Frontal cortex (tissue), 4 donors: ENCODE results near the gene MISP. TPM values are rescaled to one million over a fixed set of nuclear protein-coding genes. Genes with fewer than 3 reads are reported as not detected.
A peak's percentile ranks its signal among the peaks of the same experiment; 100 is the strongest.
"Not testable (repeated sequence)": the region's sequence is repeated elsewhere in the genome, so short reads cannot be mapped to it uniquely, and the experiment has no call there.

Source experiments
- DNase-seq, 2 donors: peaks; one replicate each; pipeline ENCODE4 v3.0.0; 2012; ENCODE audit warnings: low spot score in 2 of 2
- FAIRE-seq: peaks from 2 replicates; lab custom pipeline; 2012; peaks lifted over from hg19 to GRCh38; lab: Jason Lieb, UNC
- total RNA-seq: library from RNA; depleted of rRNA; stranded (reverse); fragments of >200 nt; gene quantifications from one replicate; pipeline ENCODE4 v1.2.3, GENCODE V29; 2014
- donor health status: control.
- donor health status: control.
- donor health status: control.

MISP gene
- total RNA-seq, 1 donor from 2014 or later: 0.41 TPM

GRCh38 chr19:722553-723101 is 28.3 kb upstream of the MISP start:
- FAIRE-seq (no peak), DNase-seq (no peak)

DNA sequence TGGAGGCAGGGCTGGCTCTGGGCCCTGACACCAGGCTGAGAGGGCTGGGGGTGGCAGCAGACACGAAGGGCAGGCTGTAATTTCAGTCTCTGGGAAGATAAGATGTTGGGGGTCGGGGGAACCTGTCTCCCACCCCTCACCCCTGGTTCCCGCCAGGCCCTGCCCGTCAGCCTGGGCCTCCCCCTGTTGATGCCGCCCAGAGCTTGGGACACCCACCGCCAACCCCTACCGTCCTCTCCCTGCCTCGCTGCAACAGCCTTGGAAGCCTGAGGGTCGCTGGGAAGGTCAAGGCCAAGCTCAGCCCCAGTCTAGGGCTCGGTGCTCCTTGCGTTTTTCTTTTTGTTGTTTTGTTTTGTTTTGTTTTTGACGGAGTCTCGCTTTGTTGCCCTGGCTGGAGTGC is 27.7 kb upstream of the MISP start:
- DNase-seq (no peak), FAIRE-seq (no peak)

GRCh38 chr19:723714-724113 is 27.2 kb upstream of the MISP start:
- DNase-seq (no peak), FAIRE-seq (no peak)

- no peak for FAIRE-seq
- DNase-seq: no peak
Observed at GRCh38 chr19:725461-726089, 25.3 kb upstream of the MISP start.

DNA sequence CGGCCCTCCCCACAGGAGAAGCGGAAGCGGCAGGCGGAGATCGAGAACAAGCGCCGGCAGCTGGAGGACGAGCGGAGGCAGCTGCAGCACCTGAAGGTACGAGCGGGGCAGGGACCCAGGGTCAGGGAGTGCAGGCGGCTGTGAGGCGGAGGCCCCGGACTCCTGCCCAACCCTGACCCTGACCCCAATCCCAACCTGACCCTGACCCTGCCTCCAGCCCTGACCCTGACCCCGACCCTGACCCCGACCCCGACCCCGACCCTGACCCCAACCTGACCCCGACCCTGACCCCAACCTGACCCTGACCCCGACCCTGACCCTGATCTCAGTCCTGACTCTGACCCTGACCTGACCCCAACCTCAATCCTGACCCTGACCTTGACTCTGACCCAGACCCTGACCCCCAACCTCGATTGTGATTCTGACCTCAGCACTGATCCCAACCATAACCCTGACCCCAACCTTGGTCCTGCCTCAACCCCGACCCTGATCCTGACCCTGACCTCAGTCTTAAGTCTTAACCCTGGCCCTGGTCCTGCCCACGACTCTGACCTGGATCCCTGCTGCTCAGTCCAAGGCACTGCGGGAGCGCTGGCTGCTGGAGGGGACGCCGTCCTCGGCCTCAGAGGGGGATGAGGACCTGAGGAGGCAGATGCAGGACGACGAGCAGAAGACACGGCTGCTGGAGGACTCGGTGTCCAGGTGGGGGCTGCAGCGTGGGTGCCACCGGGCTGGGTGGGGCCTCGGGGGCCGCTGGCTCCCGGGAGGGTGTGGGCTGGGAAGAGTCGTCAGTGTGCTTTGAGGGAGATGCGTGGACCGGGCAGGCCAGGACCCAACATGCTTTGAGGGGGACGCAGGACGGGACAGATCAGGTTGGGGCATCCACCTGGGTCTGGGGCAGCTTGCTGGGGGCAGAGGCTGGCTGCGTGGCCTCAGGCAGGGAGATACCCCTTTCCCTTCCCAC is 23.6 kb upstream of the MISP start:
- DNase-seq (no peak), FAIRE-seq (no peak)

DNA sequence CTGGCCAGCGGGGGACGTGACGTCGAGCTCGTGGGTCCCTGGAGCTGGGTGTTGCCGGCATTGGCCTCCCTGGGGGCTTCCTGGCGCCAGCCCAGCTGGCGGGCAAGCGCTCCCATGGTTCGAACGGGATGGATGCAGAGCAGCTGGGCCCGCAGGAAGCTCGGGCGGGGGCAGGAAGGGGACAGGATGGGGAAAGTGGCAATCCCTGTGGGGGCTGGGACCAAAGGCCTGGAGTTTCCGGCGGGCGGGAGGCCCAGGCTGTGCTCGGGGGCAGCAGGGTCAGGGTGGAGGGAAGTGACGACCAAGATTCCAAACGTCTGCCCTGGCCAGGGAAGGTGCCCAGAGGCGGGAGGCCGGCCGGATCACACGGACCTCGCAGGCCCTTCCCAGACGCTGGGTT is 22.9 kb upstream of the MISP start:
- FAIRE-seq: no peak
- DNase-seq: peak in 1 of 2 donors; percentile 69

- FAIRE-seq, DNase-seq: not testable (repeated sequence)
Observed at GRCh38 chr19:729564-729963, 21.3 kb upstream of the MISP start.

DNA sequence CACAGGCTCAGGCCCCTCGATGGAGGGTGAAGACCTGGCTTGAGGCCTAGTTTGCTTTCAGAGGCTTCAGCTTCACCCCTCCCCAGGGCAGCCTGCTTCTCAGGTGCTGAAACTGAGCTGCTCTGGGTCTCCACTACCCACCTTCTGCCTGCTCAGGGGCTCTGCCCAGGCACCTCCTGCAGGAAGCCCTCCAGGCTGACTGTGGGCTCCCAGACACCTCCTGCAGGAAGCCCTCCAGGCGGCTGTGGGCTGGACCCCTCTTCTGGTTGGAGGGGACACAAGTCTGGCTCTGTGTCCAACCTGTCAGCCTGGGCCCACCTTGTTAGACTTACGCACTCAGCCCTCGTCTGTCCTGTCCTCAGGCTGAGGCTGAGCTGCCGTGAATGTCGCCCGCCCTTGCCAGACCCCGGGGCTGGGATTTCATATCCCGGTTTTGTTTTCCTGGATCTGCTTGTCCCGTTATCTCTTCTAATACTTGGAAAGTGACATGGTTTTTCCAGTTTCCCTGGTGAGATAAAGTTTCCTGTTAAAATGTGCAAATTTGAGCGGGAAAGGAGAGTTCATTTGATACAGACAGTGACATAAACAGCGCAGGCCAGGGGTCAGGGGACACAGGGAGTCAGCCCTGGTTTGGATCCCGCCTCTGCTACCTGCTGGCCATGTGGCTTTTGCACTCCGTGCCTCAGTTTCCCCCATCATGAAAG is 20.8 kb upstream of the MISP start:
- no peak for FAIRE-seq

DNA sequence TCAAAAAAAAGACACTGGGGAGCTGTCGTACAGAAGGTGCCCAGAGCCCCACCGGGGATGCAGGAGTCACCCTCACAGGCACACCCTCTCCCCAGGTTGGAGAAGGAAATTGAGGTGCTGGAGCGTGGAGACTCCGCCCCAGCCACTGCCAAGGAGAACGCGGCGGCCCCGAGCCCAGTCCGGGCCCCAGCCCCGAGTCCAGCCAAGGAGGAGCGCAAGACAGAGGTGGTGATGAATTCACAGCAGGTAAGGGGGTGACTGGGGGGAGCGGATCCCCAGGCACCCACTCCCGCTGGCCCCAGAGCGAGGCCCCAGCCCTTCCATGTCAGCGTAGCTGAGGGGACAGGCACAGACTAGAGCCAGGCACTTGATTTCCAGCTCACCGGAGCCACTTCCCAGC is 19.9 kb upstream of the MISP start:
- DNase-seq (no peak), FAIRE-seq (no peak)

More for the DNA sequence above, 20.8 kb upstream of the MISP start:
- no peak for DNase-seq

- FAIRE-seq (no peak), DNase-seq (no peak)
Observed at GRCh38 chr19:732148-733069, 18.5 kb upstream of the MISP start.

DNA sequence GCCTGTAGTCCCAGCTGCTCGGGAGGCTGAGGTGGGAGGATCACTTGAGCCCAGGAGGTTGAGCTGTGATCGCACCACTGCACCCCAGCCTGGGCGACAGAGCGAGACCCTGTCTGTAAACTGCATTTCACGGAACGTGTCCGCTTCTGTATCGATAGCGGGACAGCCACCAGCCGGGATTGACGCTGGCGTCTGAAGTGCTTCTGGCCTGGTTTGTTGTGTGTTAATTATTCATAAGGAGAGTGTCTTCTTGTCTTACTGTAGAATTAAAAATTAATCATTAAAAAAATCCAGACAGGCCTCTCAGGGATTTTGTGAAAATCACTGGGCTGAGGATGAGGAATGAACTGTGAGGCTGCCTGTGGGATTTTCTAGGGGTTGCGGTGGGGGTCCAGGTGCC is 16.2 kb upstream of the MISP start:
- no peak for FAIRE-seq
- no peak for DNase-seq

DNA sequence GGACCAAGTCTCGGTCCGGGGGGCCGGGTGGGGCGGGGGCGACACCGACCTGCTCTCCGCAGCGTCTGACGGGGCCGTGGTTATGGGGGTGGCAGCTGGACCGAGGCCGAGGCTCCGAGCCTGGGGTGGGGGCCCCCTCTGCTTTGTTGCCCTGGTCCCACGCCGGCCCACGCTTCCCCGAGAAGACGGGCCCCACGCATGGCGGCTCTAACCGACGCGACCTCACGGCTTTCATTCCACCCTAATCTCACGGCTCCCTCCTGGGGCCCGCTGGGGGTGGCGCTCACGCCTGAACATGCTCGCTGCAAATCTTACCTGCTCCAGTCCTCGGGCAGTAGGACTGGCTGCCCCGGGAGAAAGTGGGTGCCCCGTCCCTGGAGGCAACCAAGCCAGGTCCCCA is 14.8 kb upstream of the MISP start:
- FAIRE-seq: no peak
- no peak for DNase-seq

DNA sequence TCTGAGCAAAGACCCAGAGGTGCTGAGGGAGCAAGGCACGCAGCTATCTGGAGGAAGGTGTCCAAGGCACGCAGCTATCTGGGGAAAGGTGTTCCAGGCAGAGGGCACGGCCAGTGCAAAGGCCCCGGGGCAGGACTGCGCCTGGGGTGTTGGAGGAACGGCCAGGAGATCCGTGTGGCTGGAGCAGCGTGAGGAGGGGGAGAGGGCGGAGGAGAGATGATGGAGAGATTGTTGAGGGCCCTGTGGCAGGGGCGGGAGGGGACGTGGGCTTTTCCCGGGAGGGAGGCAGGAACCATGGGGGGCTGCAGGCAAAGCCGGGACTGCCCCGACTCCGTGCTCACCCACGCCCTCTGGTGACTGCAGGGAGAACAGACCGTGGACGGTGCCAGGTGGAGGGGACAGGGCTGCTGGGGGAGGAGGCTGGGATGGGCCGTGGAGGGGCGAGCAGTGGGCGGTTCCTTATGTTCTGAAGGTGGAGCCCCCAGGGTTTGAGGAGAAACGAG is 13.3 kb upstream of the MISP start:
- FAIRE-seq (no peak), DNase-seq (peak; percentile 74 to 83)

GRCh38 chr19:738509-739128 is 12.3 kb upstream of the MISP start:
- FAIRE-seq (no peak), DNase-seq (no peak)

DNA sequence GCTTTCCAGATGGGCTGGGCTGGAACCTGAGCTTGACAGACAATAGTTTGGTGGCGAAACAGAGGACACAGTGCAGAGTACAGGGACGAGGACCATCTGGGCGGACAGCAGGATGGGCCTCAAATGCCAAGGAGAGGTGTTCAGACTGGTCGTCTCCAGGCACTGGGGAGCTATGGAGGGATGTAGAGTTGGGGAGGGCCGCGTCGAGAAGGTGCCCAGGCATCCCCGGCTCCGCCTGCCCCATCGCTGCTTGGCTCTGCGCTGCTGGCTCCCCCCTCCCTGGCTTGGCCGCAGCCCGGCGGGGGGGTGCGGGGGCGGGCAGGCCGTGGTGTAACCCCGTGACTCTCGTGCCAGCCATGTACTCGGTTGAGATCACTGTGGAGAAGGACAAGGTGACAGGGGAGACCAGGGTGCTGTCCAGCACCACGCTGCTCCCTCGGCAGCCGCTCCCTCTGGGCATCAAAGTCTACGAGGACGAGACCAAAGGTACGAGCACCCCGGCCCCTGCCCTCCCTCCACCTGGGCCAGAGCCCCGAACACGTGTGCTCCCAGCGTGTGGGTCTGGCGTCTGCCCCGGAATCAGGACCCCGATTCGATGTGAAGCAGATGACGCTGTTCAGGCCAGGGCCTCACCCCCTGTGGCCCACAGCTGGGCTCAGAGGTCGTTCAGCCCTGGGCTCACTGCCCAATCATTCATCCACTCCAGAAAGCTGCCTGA is 10.8 kb upstream of the MISP start:
- DNase-seq: no peak
- FAIRE-seq: no peak

GRCh38 chr19:740816-741505 is 10.0 kb upstream of the MISP start:
- not testable (repeated sequence) for DNase-seq, FAIRE-seq

DNA sequence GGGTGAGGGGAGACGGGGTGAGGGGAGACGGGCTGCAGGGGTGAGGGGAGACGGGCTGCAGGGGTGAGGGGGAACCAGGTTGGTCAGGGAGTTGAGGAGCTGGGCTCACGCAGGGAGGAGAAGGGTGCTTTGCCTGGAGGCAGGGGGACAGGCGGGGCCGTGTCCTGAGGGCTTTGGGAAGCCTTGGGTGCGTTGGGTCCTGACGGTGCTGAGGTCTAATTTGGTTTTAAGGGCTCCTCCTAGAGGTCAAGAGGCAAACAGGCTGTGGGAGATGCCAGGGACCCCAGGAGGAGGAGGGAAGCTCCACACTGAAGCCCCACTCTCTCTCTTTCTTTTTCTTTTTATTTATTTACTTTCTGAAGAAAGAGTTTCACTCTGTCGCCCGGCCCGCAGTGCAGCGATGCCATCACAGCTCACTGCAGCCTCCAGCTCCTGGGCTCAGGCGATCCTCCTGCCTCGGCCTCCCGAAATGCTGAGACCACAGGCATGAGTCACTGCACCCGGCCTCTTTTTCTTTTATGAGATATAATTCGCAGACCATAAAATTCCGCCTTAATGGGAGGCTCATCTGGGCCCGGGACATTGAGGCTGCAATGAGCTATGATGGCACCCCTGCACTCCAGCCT is 9.3 kb upstream of the MISP start:
- FAIRE-seq (no peak), DNase-seq (no peak)
